MCF 10A (cell line): Measurements from ENCODE around the gene STOML1. TPM values are rescaled to one million over a fixed set of nuclear protein-coding genes. Genes with fewer than 3 reads are reported as not detected.
A peak's percentile ranks its signal among the peaks of the same experiment; 100 is the strongest.

Experiments
- BruUV-seq: library from RNA; stranded (reverse); fragments of 400-500 nt; replicated peaks from 2 replicates; lab custom pipeline; 2021; lab: Mats Ljungman, UMichigan
- CTCF ChIA-PET: fragments of 300-600 bp; sonication (Branson Sonifier 250); formaldehyde crosslinking; extraction: SDS; loops from one replicate; lab custom pipeline; 2021; ENCODE audit warnings: antibody characterized with exemption, inconsistent platforms; lab: Yijun Ruan, JAX
- POLR2A ChIA-PET: fragments of 300-600, 350-650 bp; sonication (Branson Sonifier 250); formaldehyde crosslinking; extraction: SDS; loops from one replicate; lab custom pipeline; 2020; ENCODE audit warnings: antibody characterized with exemption, inconsistent platforms; lab: Yijun Ruan, JAX
- DNase-seq: peaks from one replicate; pipeline ENCODE4 v3.0.0-alpha.2; 2018; ENCODE audit not compliant: unreplicated experiment
- H3K27ac Mint-ChIP-seq: one replicate; pipeline ENCODE4 v1.8.0; 2022; ENCODE audit warnings: mild to moderate bottlenecking, low read depth, mixed read lengths; ENCODE audit not compliant: unreplicated experiment
- H3K27me3 Mint-ChIP-seq: one replicate; pipeline ENCODE4 v1.8.0; 2022; ENCODE audit warnings: mixed read lengths; ENCODE audit not compliant: insufficient read depth, unreplicated experiment
- H3K36me3 Mint-ChIP-seq: one replicate; pipeline ENCODE4 v1.8.0; 2022; ENCODE audit warnings: mild to moderate bottlenecking, moderate library complexity, mixed read lengths; ENCODE audit not compliant: insufficient read depth, unreplicated experiment
- H3K4me1 Mint-ChIP-seq: one replicate; pipeline ENCODE4 v1.8.0; 2022; ENCODE audit warnings: mixed read lengths; ENCODE audit not compliant: insufficient read depth, unreplicated experiment
- H3K4me3 Mint-ChIP-seq: one replicate; pipeline ENCODE4 v1.8.0; 2022; ENCODE audit warnings: mild to moderate bottlenecking, moderate library complexity, mixed read lengths; ENCODE audit not compliant: unreplicated experiment
- H3K9me3 Mint-ChIP-seq: one replicate; pipeline ENCODE4 v1.8.0; 2022; ENCODE audit warnings: mixed read lengths; ENCODE audit not compliant: unreplicated experiment
- CTCF ChIP-seq: fragments of 200-600 bp; IDR thresholded peaks from one replicate; pipeline ENCODE4 v1.8.0; 2022; ENCODE audit warnings: antibody characterized with exemption, mild to moderate bottlenecking; ENCODE audit not compliant: unreplicated experiment
- intact Hi-C: fragments of 100-400 bp; cut with micrococcal nuclease; formaldehyde crosslinking; loops from 2 replicates; pipeline ENCODE4 v1.14.1; 2022
- total RNA-seq: library from RNA; stranded (reverse); gene quantifications from 2 replicates; pipeline ENCODE4 v1.2.3, GENCODE V29; 2022

Gene STOML1
- total RNA-seq, 1 experiment from 2014 or later, result 17.6 TPM

GRCh38 chr15:74007820-74008371, 15.8 kb upstream of the STOML1 start:
- H3K27ac Mint-ChIP-seq, result peak overlapping the region; percentile 79
- no TSS peak for BruUV-seq
- intact Hi-C loops, result no loop called here
- DNase-seq, result no peak
- no peaks in the 10 kb centered on the region for H3K27me3 Mint-ChIP-seq
- peaks cover 38% of the 10 kb centered on the region for H3K4me1 Mint-ChIP-seq
- H3K4me3 Mint-ChIP-seq, result no peak overlapping the region
- ChIA-PET POLR2A (no interaction called here), CTCF (interaction anchor here (0.6 kb wide), 1 partner anchor 37 kb away, joined by 3 read pairs; no protein-coding TSS in a partner anchor)
- TF ChIP-seq CTCF, result no peak
- peaks cover 64% of the 10 kb centered on the region for H3K36me3 Mint-ChIP-seq
- H3K9me3 Mint-ChIP-seq, result no peaks in the 10 kb centered on the region

- H3K4me1 Mint-ChIP-seq, result peaks cover 35% of the 10 kb centered on the region
- H3K27ac Mint-ChIP-seq, result no peak overlapping the region
- CTCF ChIA-PET, result interaction anchor here (0.5 to 1.3 kb wide), 3 partner anchors 10 to 58 kb away, joined by 3 read pairs; partner anchors contain the start of gene PML
- no peak for TF ChIP-seq CTCF
- POLR2A ChIA-PET, result interaction anchor here (0.7 kb wide), 1 partner anchor 41 kb away, joined by 3 read pairs; no protein-coding TSS in a partner anchor
- H3K36me3 Mint-ChIP-seq, result peaks cover 71% of the 10 kb centered on the region
- no peaks in the 10 kb centered on the region for H3K9me3 Mint-ChIP-seq
- no peaks in the 10 kb centered on the region for H3K27me3 Mint-ChIP-seq
- intact Hi-C loops, result no loop called here
- H3K4me3 Mint-ChIP-seq, result no peak overlapping the region
- no peak for DNase-seq
- BruUV-seq, result no TSS peak
Observed at GRCh38 chr15:74006774-74007639, 14.9 kb upstream of the STOML1 start.

GRCh38 chr15:73997986-73998385, 5.9 kb upstream of the STOML1 start:
- peaks cover 46% of the 10 kb centered on the region for H3K36me3 Mint-ChIP-seq
- H3K9me3 Mint-ChIP-seq, result no peaks in the 10 kb centered on the region
- TF ChIP-seq CTCF, result peak; percentile 49
- no peaks in the 10 kb centered on the region for H3K27me3 Mint-ChIP-seq
- intact Hi-C loops, result loop anchor here (1.0 kb wide), 1 partner anchor 25 kb away; no protein-coding TSS in a partner anchor
- peak overlapping the region; percentile 77 for H3K27ac Mint-ChIP-seq
- BruUV-seq, result no TSS peak
- DNase-seq, result peak; percentile 63
- peak overlapping the region; percentile 81 for H3K4me3 Mint-ChIP-seq
- CTCF ChIA-PET, result interaction anchor here (0.6 to 1.6 kb wide), 8 partner anchors 13 to 1029 kb away, joined by 3 to 10 read pairs (median 4); no protein-coding TSS in a partner anchor
- H3K4me1 Mint-ChIP-seq, result peaks cover 40% of the 10 kb centered on the region
- POLR2A ChIA-PET, result interaction anchor here (0.9 to 1.6 kb wide), 4 partner anchors 9 to 24 kb away, joined by 3 to 10 read pairs (median 6); no protein-coding TSS in a partner anchor

GRCh38 chr15:73996939-73997338, 4.8 kb upstream of the STOML1 start:
- peak overlapping the region; percentile 81 for H3K4me3 Mint-ChIP-seq
- H3K27ac Mint-ChIP-seq, result peak overlapping the region; percentile 77
- POLR2A ChIA-PET, result interaction anchor here (0.8 to 6.5 kb wide), 5 partner anchors 12 to 53 kb away, joined by 3 to 141 read pairs (median 4); no protein-coding TSS in a partner anchor
- peaks cover 36% of the 10 kb centered on the region for H3K36me3 Mint-ChIP-seq
- DNase-seq, result peak; percentile 67
- BruUV-seq, result no TSS peak
- H3K4me1 Mint-ChIP-seq, result peaks cover 40% of the 10 kb centered on the region
- CTCF ChIA-PET, result interaction anchor here (0.8 to 3.6 kb wide), 5 partner anchors 10 to 325 kb away, joined by 3 to 31 read pairs (median 5); no protein-coding TSS in a partner anchor
- H3K27me3 Mint-ChIP-seq, result no peaks in the 10 kb centered on the region
- intact Hi-C loops, result no loop called here
- no peaks in the 10 kb centered on the region for H3K9me3 Mint-ChIP-seq
- TF ChIP-seq CTCF, result no peak
